Adipose tissue (tissue), 3 donors: ENCODE results near the gene IGSF6. TPM values are rescaled to one million over a fixed set of nuclear protein-coding genes. Genes with fewer than 3 reads are reported as not detected.
"Not testable (repeated sequence)": the region's sequence is repeated elsewhere in the genome, so short reads cannot be mapped to it uniquely, and the experiment has no call there.

Experiments used
- H3K27ac ChIP-seq: one replicate; pipeline ENCODE4 v1.5.1; 2013; ENCODE audit warnings: low read depth, low read length
- WGBS, 3 donors: extraction: QIAGEN DNeasy Blood & Tissue Kit; methylation state at CpG; one replicate each; pipeline ENCODE4 v1.1.7; 2013; 5-methylcytosine and 5-hydroxymethylcytosine counted together
- polyA plus RNA-seq, 3 donors: library from polyadenylated mRNA; stranded (reverse); fragments of 200-250 nt; gene quantifications; one replicate each; pipeline ENCODE4 v1.2.3, GENCODE V29; 2013
- donor health status: healthy with polysubstance abuse.
- donor health status: Bipolar disorder and iron deficiency.
- donor health status: healthy.

The IGSF6 gene
- polyA plus RNA-seq = 1 to 10 TPM in 2 of 3 donors, under 1 TPM in 1; 0.32 to 4.6 (median 3.8) TPM

DNA sequence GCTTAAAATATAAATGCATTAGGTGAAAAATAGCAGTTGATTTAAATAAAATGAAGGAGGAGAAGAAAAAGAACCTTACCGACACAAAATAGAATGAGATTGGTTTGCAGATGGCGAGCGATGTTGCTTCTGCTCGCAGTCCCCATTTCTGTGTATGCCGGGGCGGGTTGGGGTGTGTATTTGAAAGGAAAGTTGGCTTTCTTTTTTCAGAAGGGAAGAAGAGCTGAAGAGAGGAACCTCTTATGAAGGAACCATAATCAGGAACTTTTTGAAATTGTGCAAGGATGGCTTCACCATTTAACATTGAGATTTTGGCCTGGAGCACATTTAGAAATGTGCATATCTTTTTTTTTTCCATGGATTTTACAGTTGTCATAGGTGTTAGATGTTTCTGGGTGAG is at the start of gene IGSF6:
IGSF6 (minus strand) TSS at position 156 of the 400 bp plus-strand sequence; CDS start at position 146, 10 bp downstream.
- H3K27ac ChIP-seq = no peak within 1 kb of the TSS
- WGBS, 3 donors = 62 to 94% (median 64%) methylated on average over 6 of the region's 6 CpGs

DNA sequence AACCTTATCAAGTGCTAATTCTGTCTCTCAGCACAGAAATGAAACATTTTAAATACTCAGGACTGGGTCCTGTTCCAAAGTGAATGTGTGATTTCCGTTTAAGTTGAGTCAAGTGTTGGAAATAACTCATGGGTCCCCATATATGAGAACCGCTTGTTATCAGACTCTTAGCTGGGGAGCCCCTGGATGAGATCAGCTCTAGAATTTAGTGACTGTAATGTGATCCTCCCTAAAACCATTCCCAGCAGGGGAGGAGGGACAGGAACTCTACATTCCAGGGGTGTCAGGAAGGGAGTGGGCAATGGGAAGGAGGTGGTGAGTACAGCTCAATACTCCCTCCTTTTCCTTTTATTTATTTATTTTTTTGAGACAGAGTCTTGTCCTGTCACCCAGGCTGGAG is 48.9 kb upstream of the IGSF6 start:
- WGBS, 3 donors = 26 to 62% (median 50%) methylated on average over 2 of the region's 2 CpGs
- H3K27ac ChIP-seq = no peak overlapping the region

- H3K27ac ChIP-seq = no peak overlapping the region
- 75 to 80% (median 77%) methylated on average over 9 of the region's 9 CpGs for WGBS, 3 donors
Observed at GRCh38 chr16:21698169-21699032, 46.0 kb upstream of the IGSF6 start.

DNA sequence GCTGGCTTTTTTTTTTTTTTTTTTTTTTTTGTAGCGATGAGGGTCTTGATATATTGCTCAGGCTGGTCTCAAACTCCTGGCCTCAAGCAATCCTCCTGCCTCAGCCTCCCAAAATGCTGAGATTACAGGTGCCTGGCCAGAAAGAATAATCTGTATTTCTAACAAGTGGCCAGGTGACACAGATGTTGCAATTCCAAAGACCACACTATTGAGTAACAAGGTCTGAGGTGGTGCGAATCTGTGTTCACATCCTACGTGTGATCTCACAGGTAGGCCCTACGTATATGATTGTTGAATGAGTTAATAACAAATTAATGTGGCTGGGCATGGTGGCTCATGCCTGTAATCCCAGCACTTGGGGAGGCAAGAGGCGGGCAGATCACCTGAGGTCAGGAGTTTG is 44.6 kb upstream of the IGSF6 start:
- 86 to 91% (median 90%) methylated on average over 5 of the region's 5 CpGs for WGBS, 3 donors
- no peak overlapping the region for H3K27ac ChIP-seq

DNA sequence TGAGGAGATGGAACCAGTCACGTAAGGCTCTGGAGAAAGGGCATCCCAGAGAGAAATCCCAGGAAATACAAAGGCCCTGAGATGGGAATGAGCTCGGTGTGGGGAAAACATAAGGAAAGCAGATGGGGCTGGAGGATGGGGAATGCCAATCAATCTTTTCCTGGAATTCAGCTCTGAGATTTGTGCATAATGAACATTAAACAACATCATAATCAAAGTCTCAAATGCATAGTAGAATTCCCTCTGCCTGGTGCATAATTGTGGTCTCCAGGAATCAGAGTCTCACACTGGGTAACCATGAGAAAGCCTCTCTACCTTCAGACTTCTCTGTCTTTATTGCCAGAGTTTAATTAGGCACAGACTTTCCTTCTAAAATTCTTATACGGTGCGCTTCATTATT is 42.2 kb upstream of the IGSF6 start:
- 83 to 88% (median 84%) methylated on average over 4 of the region's 4 CpGs for WGBS, 3 donors

DNA sequence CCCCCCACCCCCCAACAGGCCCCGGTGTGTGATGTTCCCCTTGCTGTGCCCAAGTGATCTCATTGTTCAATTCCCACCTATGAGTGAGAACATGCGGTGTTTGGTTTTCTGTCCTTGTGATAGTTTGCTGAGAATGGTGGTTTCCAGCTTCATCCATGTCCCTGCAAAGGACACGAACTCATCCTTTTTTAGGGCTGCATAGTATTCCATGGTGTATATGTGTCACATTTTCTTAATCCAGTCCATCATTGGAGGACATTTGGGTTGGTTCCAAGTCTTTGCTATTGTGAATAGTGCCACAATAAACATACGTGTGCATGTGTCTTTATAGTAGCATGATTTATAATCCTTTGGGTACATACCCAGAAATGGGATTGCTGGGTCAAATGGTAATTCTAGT is 38.6 kb upstream of the IGSF6 start:
- H3K27ac ChIP-seq = not testable (repeated sequence)
- 74 to 89% (median 78%) methylated on average over 4 of the region's 4 CpGs for WGBS, 3 donors

More for the DNA sequence above, 42.2 kb upstream of the IGSF6 start:
- H3K27ac ChIP-seq = no peak overlapping the region

DNA sequence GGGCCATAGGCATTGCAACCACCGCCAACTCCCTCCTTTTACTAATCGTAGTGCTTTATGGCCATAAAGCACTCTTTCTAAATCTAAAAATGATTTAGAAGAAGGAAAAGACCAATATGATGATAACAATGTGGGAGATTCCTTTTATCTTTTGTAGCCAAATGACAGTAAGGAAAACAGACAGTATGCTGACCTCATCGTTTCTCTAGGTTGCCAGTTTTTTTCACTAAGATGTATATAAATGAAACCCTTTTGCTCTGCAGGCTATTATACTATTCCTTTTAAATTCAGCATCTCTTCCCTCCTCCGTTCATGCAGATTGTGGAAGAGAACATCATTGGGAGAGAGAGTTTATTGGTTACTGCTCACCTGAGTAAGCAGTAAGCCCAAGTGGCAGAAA is 36.7 kb upstream of the IGSF6 start:
- no peak overlapping the region for H3K27ac ChIP-seq
- WGBS, 3 donors = 68 to 77% (median 72%) methylated on average over 4 of the region's 4 CpGs

DNA sequence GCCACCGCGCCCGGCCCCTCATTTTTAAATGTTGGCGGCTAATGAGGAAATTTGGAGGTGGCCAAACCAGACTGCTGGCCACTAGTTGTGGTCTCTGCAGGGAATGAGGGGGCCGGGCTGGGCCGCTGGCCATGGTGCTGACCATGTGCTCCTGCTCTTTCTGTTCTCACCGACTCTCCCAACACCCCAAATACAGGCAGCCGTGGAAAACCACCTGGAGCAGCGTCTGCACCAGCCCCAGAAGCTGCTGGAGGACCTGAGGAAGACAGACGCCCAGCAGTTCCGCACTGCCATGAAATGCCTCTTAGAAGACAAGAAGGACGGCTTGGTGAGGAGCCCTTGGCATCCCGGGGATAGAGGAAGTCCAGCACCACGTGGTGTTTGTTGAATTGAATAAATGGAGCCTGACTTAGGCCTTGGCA is 32.6 kb upstream of the IGSF6 start:
- H3K27ac ChIP-seq = no peak overlapping the region
- 44 to 52% (median 45%) methylated on average over 14 of the region's 14 CpGs for WGBS, 3 donors

DNA sequence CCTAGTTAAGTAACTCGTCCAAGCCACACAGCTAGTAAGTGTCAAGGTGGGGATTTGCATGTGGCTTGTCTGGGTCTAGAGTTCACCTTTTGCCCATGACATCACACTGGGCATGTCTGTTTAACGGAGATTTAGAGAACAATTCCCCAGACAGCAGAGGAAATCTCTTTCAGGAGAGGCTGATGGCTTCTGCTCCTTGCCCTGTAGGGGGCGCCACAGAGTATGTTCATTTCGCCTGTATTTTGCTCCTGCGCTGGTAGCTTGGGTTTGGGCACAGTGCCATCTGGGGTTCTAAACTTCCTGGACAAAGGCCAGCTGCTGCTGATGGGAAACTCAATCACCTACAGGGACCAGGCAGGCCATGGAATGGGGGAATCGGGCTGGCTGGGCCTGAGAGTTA is 31.8 kb upstream of the IGSF6 start:
- 28 to 31% (median 30%) methylated on average over 6 of the region's 6 CpGs for WGBS, 3 donors

GRCh38 chr16:21683184-21683583 is 30.8 kb upstream of the IGSF6 start:
- H3K27ac ChIP-seq = no peak overlapping the region
- WGBS, 3 donors = 76 to 83% (median 82%) methylated on average over 3 of the region's 3 CpGs

More for the DNA sequence above, 31.8 kb upstream of the IGSF6 start:
- H3K27ac ChIP-seq = no peak overlapping the region

GRCh38 chr16:21680714-21681113 is 28.3 kb upstream of the IGSF6 start:
- not testable (repeated sequence) for H3K27ac ChIP-seq
- WGBS, 3 donors = 85 to 92% (median 91%) methylated on average over 5 of the region's 5 CpGs

DNA sequence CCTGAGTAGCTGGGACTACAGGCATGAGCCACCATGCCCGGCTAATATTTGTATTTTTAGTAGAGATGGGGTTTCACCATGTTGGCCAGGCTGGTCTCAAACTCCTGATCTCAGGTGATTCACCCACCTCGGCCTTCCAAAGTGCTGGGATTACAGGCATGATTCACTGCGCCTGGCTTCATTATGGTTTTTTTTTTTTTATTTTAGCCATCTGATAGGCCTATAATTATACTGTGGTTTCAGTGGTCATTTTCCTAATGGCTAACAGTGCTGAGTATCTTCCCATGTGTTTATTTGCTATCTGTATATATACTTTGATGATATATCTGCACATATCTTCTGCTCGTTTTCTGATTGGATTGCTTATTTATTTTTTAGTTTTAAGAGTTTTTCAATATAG is 22.0 kb upstream of the IGSF6 start:
- WGBS, 3 donors = 86 to 91% (median 88%) methylated on average over 4 of the region's 4 CpGs
- not testable (repeated sequence) for H3K27ac ChIP-seq

DNA sequence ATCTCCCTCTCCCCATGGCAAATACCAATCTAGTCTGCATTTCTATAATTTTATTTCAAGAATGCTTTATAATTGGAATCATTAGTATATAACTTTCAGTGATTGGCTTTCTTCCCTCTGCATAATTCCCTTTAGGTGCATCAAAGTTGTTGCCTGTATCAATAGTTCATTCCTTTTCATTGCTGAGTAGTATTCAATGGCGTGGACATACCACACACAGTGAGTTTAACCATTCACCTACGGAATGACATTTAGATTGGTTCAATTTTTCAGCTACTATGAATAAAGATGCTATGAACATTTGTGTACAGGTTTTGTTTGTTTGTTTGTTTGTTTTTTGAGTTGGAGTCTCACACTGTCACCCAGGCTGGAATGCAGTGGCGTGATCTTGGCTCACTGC is 21.1 kb upstream of the IGSF6 start:
- WGBS, 3 donors = 66 to 93% (median 92%) methylated on average over 3 of the region's 3 CpGs
- no peak overlapping the region for H3K27ac ChIP-seq

- no peak overlapping the region for H3K27ac ChIP-seq
- 85 to 89% (median 88%) methylated on average over 3 of the region's 3 CpGs for WGBS, 3 donors
Observed at GRCh38 chr16:21667575-21667974, 15.2 kb upstream of the IGSF6 start.

DNA sequence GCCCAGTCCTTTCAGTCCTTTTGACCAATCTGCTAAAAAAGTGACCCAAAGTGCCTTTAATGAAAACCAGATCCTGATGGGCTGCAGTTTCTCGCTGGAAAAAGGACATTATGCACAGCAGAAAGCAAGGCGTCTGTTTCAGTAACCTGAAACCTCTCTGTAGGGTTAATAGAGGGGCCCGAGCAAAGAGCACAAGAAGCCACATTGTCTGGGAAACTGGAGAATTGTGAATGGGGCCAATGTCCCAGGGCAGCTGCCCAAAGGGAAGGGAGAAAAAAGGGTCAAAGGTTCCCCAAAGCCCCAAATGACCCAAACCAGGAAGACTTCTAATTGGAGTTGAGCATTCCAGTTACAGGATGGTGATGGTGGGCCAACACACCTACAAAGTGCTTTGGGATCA is 14.4 kb upstream of the IGSF6 start:
- H3K27ac ChIP-seq = no peak overlapping the region
- 40 to 60% (median 55%) methylated on average over 3 of the region's 3 CpGs for WGBS, 3 donors

DNA sequence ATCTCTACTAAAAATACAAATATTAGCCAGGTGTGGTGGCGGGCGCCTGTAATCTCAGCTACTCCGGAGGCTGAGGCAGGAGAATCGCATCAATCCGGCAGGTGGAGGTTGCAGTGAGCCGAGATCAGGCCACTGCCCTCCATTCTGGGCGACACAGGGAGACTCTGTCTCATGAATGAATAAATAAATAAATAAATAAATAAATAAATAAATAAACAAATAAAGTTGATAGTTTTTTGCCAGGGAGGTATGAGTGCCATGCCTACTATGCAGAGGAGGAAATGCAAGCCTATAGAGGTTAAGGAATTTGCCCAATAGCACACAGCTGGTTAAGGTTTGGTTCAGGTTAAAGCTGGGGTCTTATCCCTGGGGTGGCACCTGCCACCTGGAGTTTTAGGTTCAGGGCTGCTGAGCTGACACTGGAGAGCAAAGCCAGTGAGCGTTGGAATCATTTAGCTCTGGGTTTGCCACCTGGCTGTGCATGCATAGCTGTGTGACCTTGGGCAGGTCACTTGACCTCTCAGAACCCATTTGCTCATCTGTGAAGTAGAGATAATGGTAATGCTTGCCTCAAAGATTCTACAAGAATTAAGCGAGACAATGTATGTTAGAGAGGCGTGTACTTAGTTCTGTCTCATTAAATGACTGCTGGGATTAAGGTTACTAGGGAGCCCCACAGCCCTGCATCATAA is 12.5 kb upstream of the IGSF6 start:
- 92 to 97% (median 96%) methylated on average over 10 of the region's 10 CpGs for WGBS, 3 donors
- no peak overlapping the region for H3K27ac ChIP-seq

DNA sequence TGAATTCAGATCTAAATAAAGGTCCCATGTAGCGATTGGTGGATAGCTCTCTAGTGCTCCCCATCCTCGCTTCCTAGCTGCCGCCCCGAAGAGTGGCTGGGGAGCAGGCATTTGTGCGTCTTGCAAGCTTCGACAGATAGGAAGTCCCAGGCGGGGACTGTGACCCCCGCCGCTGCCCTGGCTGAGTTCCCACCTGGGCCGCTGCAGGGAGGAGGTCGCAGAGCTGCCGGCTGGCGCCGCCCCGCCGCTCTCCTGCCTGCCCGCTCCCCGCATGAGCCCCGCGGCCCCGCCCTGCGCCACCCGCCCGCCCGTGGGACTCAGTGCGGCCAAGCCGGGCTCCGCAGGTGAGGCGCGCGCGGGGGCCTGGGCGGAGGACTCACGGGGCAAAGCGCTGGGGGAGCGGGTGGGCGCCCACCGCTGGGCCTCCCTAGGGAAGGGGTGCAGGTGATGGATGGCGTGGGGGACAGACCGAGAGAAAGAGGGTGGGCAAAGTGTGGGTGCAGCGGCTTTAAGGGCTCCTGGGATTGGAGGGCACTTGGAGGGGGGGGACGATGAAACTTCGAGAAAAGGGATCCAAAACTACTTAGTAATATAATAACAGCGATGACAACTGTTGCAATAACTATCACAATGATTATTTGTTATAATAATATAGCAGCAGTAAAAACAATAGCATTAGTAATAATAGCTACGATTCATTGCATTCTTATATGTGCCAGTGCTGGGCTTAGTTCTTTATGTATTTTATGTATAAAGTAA is 11.7 kb upstream of the IGSF6 start, which contains the start of gene OTOA:
OTOA (plus strand) TSS at position 80 of the 759 bp plus-strand sequence. CDS start 14,547 bp downstream, outside the sequence.
- WGBS, 3 donors = 9% methylated on average over 44 to 45 of the region's 45 CpGs
- no peak within 1 kb of the TSS for H3K27ac ChIP-seq

DNA sequence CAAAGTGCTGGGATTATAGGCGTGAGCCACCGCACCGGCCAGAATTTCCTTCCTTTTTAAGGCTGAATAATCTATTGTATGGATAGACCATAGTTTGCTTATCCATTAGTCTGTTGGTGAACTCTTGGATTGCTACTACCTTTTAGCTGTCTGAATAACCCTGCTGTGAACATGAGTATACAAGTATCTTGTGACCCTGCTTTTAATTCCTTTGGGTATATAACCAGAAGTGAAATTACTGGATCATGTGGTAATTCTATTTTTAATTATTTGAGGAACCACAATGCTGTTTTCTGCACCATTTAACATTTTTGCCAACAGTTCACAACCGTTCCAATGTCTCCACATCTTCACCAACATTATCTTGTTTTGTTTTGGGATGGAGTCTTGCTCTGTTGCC is 6.7 kb upstream of the IGSF6 start:
- WGBS, 3 donors = 82 to 94% (median 84%) methylated on average over 4 of the region's 4 CpGs
- no peak overlapping the region for H3K27ac ChIP-seq
